BJ (cell line): ENCODE measurements around the gene ZNF445. TPM values are rescaled to one million over a fixed set of nuclear protein-coding genes. Genes with fewer than 3 reads are reported as not detected.
"Not testable (repeated sequence)": the region's sequence is repeated elsewhere in the genome, so short reads cannot be mapped to it uniquely, and the experiment has no call there.

Experiments
- CTCF ChIA-PET: fragments of 350-600 bp; formaldehyde crosslinking; extraction: SDS; loops from one replicate; lab custom pipeline; 2021; ENCODE audit warnings: antibody characterized with exemption, inconsistent platforms; lab: Yijun Ruan, JAX
- POLR2A ChIA-PET: fragments of 300-600 bp; sonication (Branson Sonifier 250); formaldehyde crosslinking; extraction: SDS; loops from one replicate; lab custom pipeline; 2021; ENCODE audit warnings: antibody characterized with exemption; lab: Charles Lee
- DNase-seq: peaks from one replicate; pipeline ENCODE4 v3.0.0-alpha.2; 2011; ENCODE audit warnings: low read depth
- H3K27me3 ChIP-seq: 2 replicates; pipeline ENCODE4 v1.6.0; 2011; ENCODE audit warnings: low read length; ENCODE audit not compliant: control insufficient read depth, insufficient read depth
- H3K36me3 ChIP-seq: 2 replicates; pipeline ENCODE4 v1.5.1; 2011; ENCODE audit warnings: low read length; ENCODE audit not compliant: control insufficient read depth, insufficient read depth
- H3K4me3 ChIP-seq: 2 replicates; pipeline ENCODE4 v1.5.1; 2011; ENCODE audit warnings: low read depth, mild to moderate bottlenecking, control low read depth, low read length
- CTCF ChIP-seq: IDR thresholded peaks from 2 replicates; pipeline ENCODE4 v1.5.1; 2011; ENCODE audit warnings: low read depth, mild to moderate bottlenecking, control low read depth, inconsistent platforms, low read length, moderate library complexity; ENCODE audit not compliant: insufficient read depth
- polyA plus RNA-seq: library from polyadenylated mRNA; depleted of rRNA; stranded (reverse); fragments of >200 nt; gene quantifications from 2 replicates; pipeline ENCODE4 v1.2.3, GENCODE V29; 2011

The ZNF445 gene
- polyA plus RNA-seq, 1 experiment: 2.7 TPM

GRCh38 chr3:44478055-44478468, 592 bp upstream of the ZNF445 start:
- Histone ChIP-seq H3K36me3 (no peaks in the 10 kb centered on the region), H3K4me3 (peak overlapping the region; percentile 62), H3K27me3 (no peaks in the 10 kb centered on the region)
- POLR2A ChIA-PET: no interaction called here
- no peak for TF ChIP-seq CTCF
- CTCF ChIA-PET: no interaction called here
- DNase-seq: no peak

GRCh38 chr3:44476963-44477311, 533 bp downstream of the ZNF445 start:
- Histone ChIP-seq H3K4me3 (peak overlapping the region; percentile 62), H3K36me3 (no peaks in the 10 kb centered on the region), H3K27me3 (no peaks in the 10 kb centered on the region)
- POLR2A ChIA-PET: no interaction called here
- CTCF ChIA-PET: no interaction called here
- DNase-seq: no peak
- no peak for TF ChIP-seq CTCF

GRCh38 chr3:44476181-44476611, 1.3 kb downstream of the ZNF445 start:
- Histone ChIP-seq H3K27me3 (no peaks in the 10 kb centered on the region), H3K36me3 (no peaks in the 10 kb centered on the region), H3K4me3 (peak overlapping the region; percentile 62)
- CTCF ChIA-PET: no interaction called here
- peak; percentile 16; the same call in 1 of the 2 replicates for TF ChIP-seq CTCF
- POLR2A ChIA-PET: interaction anchor here (0.5 kb wide), 1 partner anchor 37 kb away, joined by 5 read pairs; no protein-coding TSS in a partner anchor
- peak; percentile 9 for DNase-seq

- H3K4me3 ChIP-seq, CTCF ChIA-PET, H3K36me3 ChIP-seq, H3K27me3 ChIP-seq, DNase-seq, POLR2A ChIA-PET: not testable (repeated sequence)
Measured at GRCh38 chr3:44474886-44475285, 2.6 kb downstream of the ZNF445 start.

DNA sequence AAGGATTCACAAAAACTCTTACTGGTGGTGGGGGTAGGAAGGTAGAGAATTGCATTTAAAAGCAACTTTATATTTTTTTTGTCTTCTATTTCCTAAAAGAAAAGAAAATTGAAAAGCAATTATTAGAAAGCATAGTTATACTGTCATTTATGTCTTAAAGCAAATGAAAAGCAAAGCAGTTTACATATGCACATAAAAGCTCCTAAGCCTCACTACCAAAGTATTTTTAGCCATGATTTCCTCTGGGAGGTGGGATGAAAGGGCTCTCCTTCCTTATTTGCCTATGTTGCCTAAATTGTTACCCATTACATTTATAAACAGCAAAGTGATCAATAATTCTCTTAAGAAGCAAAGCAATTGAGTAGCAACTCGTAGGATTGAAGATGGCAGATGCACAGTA, 7.0 kb downstream of the ZNF445 start:
- ChIA-PET POLR2A (no interaction called here), CTCF (no interaction called here)
- no peak for TF ChIP-seq CTCF
- Histone ChIP-seq H3K27me3 (no peaks in the 10 kb centered on the region), H3K36me3 (peaks cover 3% of the 10 kb centered on the region), H3K4me3 (no peak overlapping the region)
- DNase-seq: no peak

GRCh38 chr3:44469914-44470313, 7.6 kb downstream of the ZNF445 start:
- no peak overlapping the region for H3K4me3 ChIP-seq
- no peaks in the 10 kb centered on the region for H3K27me3 ChIP-seq
- no peak for DNase-seq
- H3K36me3 ChIP-seq: peaks cover 3% of the 10 kb centered on the region
- CTCF ChIA-PET: no interaction called here
- POLR2A ChIA-PET: no interaction called here
- TF ChIP-seq CTCF: no peak
